Testis (tissue), 3 donors: ENCODE data around the gene TSPAN10. TPM values are rescaled to one million over a fixed set of nuclear protein-coding genes. Genes with fewer than 3 reads are reported as not detected.

Experiments
- DNase-seq: peaks from one replicate; pipeline ENCODE4 v3.0.0-alpha.2; 2019
- H3K27ac ChIP-seq, 2 donors: fragments of 200-600 bp; sonication (generic); one replicate each; pipeline ENCODE4 v1.5.1; 2019
- H3K27me3 ChIP-seq: fragments of 200-600 bp; sonication (generic); one replicate; pipeline ENCODE4 v1.5.1; 2019
- H3K36me3 ChIP-seq: fragments of 200-600 bp; sonication (generic); one replicate; pipeline ENCODE4 v1.5.1; 2017; ENCODE audit warnings: low read depth; ENCODE audit errors: missing control alignments
- H3K4me1 ChIP-seq: fragments of 200-600 bp; sonication (generic); one replicate; pipeline ENCODE4 v1.5.1; 2019
- H3K4me3 ChIP-seq, 2 donors: fragments of 200-600 bp; sonication (generic); one replicate each; pipeline ENCODE4 v1.5.1; 2017 to 2019
- H3K9me3 ChIP-seq: fragments of 200-600 bp; sonication (generic); one replicate; pipeline ENCODE4 v1.5.1; 2017
- POLR2A ChIP-seq: fragments of 450-650 bp; IDR thresholded peaks from one replicate; pipeline ENCODE4 v1.6.1; 2017; ENCODE audit warnings: antibody characterized with exemption, mild to moderate bottlenecking, moderate library complexity
- WGBS, 2 donors: methylation state at CpG; one replicate each; pipeline ENCODE4 v1.1.5; 2018; 5-methylcytosine and 5-hydroxymethylcytosine counted together
- intact Hi-C: fragments of 100-400 bp; cut with DNase I; formaldehyde crosslinking; loops from one replicate; pipeline ENCODE4 v1.15.1; 2023; ENCODE audit warnings: low total_unique reads
- polyA plus RNA-seq: library from polyadenylated mRNA; stranded (reverse); fragments of 350-450 nt; fragmentation: Illumina TruSeq; extraction: RNeasy Lipid Tissue Mini Kit (QIAGEN cat#74804); gene quantifications from one replicate; pipeline ENCODE4 v1.2.3, GENCODE V29; 2014; ENCODE audit warnings: low read depth, low replicate concordance; ENCODE audit not compliant: insufficient read depth
- total RNA-seq, 2 donors: library from RNA; depleted of rRNA; stranded (reverse); fragments of >200 nt; gene quantifications; one replicate each; pipeline ENCODE4 v1.2.3, GENCODE V29; 2016
- TF ChIP-seq, protein P1 (sequence below), 3 experiments: fragments of 450-650 bp in 2 of 3; fragments of 200-600 bp in 1 of 3; sonication (generic) in 1 of 3; IDR thresholded peaks; one replicate each; pipeline ENCODE4 v1.5.1; 2016 to 2019; ENCODE audit warnings: antibody characterized with exemption in 3 of 3, mild to moderate bottlenecking in 2 of 3, moderate library complexity in 1 of 3

TSPAN10 gene
- total and polyA plus RNA-seq, 3 donors from 2014 or later: 1.2 to 3.1 (median 1.3) TPM

DNA sequence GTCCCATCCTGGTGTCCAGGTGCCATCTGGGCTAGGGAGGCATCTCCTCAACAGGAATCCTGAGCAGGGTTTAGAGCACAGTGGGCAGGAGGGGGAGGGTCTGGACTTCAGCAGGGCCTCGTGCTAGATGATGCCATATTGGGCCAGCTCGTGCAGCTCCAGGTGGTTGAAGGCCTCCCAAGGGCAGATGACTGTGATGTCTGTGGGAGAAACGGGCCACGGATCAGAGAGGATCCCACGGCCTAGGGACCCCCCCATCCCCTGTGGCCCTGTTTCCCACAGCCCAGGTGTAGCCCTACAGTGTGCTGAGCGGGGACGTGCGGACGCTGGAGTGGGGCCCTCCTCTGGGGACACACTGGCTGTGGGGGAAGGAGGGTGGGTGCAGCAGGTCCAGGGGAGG is 14.0 kb downstream of the TSPAN10 start:
- Histone ChIP-seq H3K27me3 (no peaks in the 10 kb centered on the region), H3K4me1 (no peaks in the 10 kb centered on the region), H3K36me3 (no peaks in the 10 kb centered on the region), H3K27ac (no peak overlapping the region), H3K4me3 (no peak overlapping the region), H3K9me3 (no peaks in the 10 kb centered on the region)
- TF ChIP-seq, protein P1, sequence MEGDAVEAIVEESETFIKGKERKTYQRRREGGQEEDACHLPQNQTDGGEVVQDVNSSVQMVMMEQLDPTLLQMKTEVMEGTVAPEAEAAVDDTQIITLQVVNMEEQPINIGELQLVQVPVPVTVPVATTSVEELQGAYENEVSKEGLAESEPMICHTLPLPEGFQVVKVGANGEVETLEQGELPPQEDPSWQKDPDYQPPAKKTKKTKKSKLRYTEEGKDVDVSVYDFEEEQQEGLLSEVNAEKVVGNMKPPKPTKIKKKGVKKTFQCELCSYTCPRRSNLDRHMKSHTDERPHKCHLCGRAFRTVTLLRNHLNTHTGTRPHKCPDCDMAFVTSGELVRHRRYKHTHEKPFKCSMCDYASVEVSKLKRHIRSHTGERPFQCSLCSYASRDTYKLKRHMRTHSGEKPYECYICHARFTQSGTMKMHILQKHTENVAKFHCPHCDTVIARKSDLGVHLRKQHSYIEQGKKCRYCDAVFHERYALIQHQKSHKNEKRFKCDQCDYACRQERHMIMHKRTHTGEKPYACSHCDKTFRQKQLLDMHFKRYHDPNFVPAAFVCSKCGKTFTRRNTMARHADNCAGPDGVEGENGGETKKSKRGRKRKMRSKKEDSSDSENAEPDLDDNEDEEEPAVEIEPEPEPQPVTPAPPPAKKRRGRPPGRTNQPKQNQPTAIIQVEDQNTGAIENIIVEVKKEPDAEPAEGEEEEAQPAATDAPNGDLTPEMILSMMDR (IDR thresholded peaks at IDR 0.05): no peak
- TF ChIP-seq POLR2A: no peak
- DNase-seq: no peak
- 60 to 68% methylated on average over 5 to 9 of the region's 9 CpGs for WGBS, 2 donors
- intact Hi-C loops: no loop called here

DNA sequence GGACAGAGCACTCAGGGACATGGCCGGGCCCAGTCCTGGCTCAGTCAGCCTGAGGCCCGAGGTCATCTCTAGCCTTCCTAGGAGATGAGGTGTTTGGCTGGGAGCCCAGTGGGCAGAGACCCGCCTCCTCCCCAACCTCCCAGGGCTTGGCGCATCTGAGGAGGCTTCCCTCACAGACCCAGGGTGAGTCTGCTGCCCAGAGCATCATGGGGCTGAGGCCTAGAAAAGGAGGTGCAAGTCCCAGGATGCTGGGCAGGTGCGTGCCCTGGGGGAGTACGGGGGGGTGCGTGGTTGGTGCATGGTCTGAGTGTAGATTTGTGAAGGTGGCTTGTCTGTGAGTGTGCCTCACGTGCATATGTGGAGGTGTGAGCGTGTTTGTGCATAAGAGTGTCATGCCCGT is 14.7 kb downstream of the TSPAN10 start:
- 67 to 88% methylated on average over 10 of the region's 10 CpGs for WGBS, 2 donors
- H3K27ac ChIP-seq: no peak overlapping the region
- H3K36me3 ChIP-seq: no peaks in the 10 kb centered on the region
- no peak overlapping the region for H3K4me3 ChIP-seq
- peak; percentile 34 for DNase-seq
- intact Hi-C loops: no loop called here
- no peaks in the 10 kb centered on the region for H3K4me1 ChIP-seq
- H3K9me3 ChIP-seq: no peaks in the 10 kb centered on the region
- H3K27me3 ChIP-seq: no peaks in the 10 kb centered on the region
- TF ChIP-seq, protein P1 (IDR thresholded peaks at IDR 0.05): no peak
- no peak for TF ChIP-seq POLR2A

DNA sequence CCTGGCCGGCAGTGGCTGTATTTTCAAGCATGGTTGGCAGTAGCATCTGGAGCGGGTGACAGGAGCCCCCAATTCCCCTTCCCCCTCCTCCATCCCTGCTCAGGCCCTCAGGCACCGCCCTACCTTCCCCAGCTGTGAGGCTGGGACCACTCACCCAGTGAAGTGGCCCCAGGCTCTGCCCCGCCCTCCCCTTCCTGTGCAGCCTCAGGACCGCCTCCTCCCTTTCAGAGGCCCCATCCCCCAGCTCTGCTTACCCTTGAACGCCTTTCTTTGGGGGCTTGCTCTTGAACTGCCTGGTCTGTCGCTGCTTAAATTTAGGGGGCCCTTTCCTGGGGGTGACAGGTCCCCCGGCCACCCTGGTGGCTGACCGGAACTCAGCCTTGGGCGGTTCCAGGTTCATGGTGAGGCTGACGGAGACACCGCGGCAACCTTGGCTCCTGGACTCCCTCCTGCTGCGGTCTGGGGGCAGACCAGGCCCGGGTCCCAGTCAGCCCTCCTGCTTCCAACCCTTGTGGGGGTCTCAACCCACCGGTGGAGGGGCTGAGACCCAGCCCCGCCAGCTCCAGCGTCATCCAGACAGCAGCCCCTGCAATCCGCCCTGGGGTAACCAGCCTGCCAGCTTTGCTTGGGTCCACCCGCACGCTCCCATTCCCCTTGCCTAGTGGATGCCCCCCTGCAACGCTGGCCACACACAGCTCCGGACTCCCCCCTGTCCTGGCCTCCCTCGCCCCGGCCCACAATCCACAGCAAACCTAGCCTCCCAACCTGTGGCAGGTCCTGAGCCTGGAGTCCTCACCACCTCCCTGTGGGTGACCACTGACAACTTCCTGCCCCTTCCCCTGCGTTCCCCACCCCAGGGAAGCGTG is 16.1 kb downstream of the TSPAN10 start:
- Histone ChIP-seq H3K4me1 (no peaks in the 10 kb centered on the region), H3K27ac (no peak overlapping the region), H3K9me3 (no peaks in the 10 kb centered on the region), H3K27me3 (no peaks in the 10 kb centered on the region), H3K36me3 (no peaks in the 10 kb centered on the region), H3K4me3 (no peak overlapping the region)
- TF ChIP-seq, protein P1 (IDR thresholded peaks at IDR 0.05): no peak
- TF ChIP-seq POLR2A: no peak
- DNase-seq: no peak
- WGBS, 2 donors: 46 to 47% methylated on average over 24 to 27 of the region's 27 CpGs
- intact Hi-C loops: no loop called here

GRCh38 chr17:81655378-81656117 is 18.6 kb downstream of the TSPAN10 start:
- 53 to 77% methylated on average over 7 to 14 of the region's 18 CpGs for WGBS, 2 donors
- no peaks in the 10 kb centered on the region for H3K4me1 ChIP-seq
- no peak overlapping the region for H3K4me3 ChIP-seq
- intact Hi-C loops: no loop called here
- no peaks in the 10 kb centered on the region for H3K9me3 ChIP-seq
- H3K27me3 ChIP-seq: no peaks in the 10 kb centered on the region
- no peak overlapping the region for H3K27ac ChIP-seq
- H3K36me3 ChIP-seq: no peaks in the 10 kb centered on the region
- no peak for DNase-seq
- TF ChIP-seq POLR2A: no peak
- TF ChIP-seq, protein P1 (IDR thresholded peaks at IDR 0.05): no peak
